HL-60 (cell line): ENCODE measurements around the gene VPS35L.

Source experiments
- POLR2AphosphoS5 ChIP-seq: IDR thresholded peaks from 2 replicates; pipeline ENCODE4 v1.6.1; 2012; ENCODE audit warnings: low read depth
- TF ChIP-seq, protein P1 (sequence below): IDR thresholded peaks from one replicate; pipeline ENCODE4 v1.5.1; 2011; ENCODE audit warnings: low read length, control low read depth, inconsistent platforms; ENCODE audit not compliant: insufficient read depth

DNA sequence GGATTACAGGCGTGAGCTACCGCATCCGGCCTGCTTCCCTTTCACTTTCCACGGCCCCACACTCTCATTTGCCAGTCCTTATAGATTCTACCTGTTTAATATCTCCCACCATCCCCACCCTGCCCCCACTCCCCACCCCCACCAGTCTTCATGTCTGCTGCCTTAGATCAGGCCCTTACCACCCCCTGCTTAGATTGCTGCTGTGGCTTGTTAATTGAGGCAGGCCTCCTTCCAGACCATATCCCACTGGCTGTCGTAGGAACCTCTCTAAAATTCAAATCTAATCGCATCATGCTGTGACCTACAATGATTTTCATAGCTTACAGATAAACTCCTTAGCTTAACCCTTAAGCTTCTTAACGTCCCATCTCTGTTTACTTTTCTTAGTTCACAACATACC is 167.5 kb downstream of the VPS35L start:
- TF ChIP-seq POLR2AphosphoS5: no peak
- TF ChIP-seq, protein P1, sequence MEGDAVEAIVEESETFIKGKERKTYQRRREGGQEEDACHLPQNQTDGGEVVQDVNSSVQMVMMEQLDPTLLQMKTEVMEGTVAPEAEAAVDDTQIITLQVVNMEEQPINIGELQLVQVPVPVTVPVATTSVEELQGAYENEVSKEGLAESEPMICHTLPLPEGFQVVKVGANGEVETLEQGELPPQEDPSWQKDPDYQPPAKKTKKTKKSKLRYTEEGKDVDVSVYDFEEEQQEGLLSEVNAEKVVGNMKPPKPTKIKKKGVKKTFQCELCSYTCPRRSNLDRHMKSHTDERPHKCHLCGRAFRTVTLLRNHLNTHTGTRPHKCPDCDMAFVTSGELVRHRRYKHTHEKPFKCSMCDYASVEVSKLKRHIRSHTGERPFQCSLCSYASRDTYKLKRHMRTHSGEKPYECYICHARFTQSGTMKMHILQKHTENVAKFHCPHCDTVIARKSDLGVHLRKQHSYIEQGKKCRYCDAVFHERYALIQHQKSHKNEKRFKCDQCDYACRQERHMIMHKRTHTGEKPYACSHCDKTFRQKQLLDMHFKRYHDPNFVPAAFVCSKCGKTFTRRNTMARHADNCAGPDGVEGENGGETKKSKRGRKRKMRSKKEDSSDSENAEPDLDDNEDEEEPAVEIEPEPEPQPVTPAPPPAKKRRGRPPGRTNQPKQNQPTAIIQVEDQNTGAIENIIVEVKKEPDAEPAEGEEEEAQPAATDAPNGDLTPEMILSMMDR: no peak
